Midbrain (tissue), 1 donor: ENCODE measurements around the gene ZFP36L2.

Experiments used
- DNase-seq: peaks from one replicate; lab custom pipeline; 2025; lab: John Stamatoyannopoulos, UW

ZFP36L2 gene, protein sequence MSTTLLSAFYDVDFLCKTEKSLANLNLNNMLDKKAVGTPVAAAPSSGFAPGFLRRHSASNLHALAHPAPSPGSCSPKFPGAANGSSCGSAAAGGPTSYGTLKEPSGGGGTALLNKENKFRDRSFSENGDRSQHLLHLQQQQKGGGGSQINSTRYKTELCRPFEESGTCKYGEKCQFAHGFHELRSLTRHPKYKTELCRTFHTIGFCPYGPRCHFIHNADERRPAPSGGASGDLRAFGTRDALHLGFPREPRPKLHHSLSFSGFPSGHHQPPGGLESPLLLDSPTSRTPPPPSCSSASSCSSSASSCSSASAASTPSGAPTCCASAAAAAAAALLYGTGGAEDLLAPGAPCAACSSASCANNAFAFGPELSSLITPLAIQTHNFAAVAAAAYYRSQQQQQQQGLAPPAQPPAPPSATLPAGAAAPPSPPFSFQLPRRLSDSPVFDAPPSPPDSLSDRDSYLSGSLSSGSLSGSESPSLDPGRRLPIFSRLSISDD

DNA sequence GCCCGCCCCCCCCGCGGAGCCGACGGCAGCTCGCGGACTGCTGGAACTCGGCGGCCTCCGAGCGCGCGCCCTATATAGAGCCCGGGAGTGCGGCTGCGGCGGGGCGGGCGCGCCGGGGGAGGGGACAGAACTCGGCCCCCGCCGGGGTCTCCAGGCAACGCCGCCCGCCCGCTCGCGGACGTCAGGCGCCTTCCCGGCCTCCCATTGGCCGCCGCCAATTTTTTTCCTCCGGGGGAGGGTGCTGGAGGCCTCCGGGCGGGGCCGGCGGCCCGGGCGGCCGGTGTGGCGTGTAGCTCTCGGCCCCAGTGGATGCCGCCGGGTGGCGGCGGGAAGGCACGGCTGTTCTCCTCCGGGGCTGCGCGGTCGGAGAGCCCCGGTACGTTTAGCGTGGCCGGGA is at the start of gene ZFP36L2:
Gene ZFP36L2, minus strand, starts transcription at position 49 of the 397 bp plus-strand sequence. CDS start 291 bp downstream, outside the sequence.
- DNase-seq: peak; percentile 98

GRCh38 chr2:43274721-43275120 is 48.3 kb upstream of the ZFP36L2 start:
- DNase-seq: no peak

DNA sequence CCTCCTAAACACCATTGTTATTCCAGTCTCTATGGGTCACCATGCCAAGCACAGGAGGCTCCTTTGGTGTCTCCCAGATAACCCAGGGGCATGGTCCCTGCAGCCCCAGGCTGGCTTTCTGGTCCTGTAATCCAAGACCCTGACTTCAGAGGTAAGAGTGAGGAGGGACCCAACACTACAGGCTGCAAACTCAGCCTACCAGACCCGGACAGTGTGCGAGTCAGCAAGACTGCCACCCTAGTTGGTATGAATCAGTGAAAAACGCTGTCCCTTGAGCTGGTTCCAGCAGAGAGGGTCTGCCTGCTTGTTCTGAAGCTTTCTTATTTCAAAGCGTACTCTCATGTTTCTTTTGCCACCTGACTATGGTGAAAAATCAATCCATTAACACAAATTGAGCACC is 47.6 kb upstream of the ZFP36L2 start:
- DNase-seq: no peak

GRCh38 chr2:43273529-43273928 is 47.1 kb upstream of the ZFP36L2 start:
- DNase-seq: no peak

DNA sequence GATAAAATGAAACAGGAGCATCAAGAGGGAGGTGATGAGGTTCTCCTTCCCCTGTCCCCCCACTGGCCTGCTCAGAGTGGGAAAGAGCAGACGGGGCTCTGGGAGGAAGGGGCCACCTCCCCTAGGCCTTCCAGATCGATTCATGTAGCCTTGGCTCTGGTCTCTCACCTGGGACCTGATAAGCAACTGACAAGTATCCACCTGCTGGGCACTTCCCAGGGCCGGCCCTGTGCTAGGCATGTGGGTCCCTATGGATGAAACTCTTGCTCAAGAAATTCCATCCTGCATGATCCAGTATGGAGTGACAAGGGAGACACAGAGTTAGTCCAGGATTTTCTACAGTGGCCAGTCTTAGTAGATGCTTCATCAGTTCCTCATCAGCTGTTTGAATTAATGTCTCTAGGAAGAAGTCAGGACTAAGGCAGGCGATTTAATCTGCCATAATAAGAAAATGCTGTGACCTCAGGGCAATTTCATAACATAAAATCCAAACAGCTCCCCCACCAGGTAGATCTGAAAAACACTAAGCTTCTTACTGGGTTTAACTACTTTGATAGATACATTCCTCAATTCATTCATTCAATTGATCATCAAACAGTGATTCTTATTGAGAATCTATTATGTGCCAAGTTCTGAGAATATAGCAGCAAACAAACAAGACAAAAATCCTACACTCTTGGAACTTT is 44.7 kb upstream of the ZFP36L2 start:
- no peak for DNase-seq

DNA sequence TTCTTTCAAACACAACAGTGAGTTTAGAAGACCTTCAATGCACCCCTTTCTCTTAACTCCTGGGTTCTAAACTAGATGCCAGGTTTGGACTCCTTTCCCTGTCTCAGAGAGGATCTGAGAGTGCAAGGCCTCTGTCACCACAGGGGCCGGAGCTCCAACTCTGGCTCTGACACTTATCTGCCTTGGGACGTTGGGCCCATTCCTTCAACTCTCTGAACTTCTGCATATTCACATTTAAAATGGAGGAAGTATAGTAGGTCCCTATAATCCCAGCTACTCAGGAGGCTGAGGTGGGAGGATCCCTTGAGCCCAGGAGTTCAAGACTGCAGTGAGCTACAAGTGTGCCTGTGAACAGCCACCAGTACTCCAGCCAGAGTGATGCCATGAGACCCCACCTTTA is 44.1 kb upstream of the ZFP36L2 start:
- DNase-seq: no peak

DNA sequence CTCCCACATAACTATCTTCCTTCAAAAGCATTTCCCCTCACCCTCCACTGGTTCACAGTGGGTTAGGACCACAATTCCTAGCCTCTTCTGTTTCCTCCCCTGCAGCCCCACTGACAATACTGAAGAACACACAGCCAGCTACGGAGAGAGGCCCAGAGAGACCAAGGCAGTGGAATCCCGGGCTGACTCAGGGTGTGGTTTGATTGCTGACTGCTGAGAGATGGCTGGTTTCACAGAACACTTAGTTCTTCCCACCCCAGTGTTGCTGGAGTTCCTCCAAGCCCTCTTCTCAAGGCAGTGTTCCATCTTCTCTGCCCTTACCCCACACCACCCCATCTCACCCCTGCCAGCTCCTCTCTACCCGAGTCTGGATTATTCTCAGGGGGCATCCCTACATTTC is 43.3 kb upstream of the ZFP36L2 start:
- no peak for DNase-seq

DNA sequence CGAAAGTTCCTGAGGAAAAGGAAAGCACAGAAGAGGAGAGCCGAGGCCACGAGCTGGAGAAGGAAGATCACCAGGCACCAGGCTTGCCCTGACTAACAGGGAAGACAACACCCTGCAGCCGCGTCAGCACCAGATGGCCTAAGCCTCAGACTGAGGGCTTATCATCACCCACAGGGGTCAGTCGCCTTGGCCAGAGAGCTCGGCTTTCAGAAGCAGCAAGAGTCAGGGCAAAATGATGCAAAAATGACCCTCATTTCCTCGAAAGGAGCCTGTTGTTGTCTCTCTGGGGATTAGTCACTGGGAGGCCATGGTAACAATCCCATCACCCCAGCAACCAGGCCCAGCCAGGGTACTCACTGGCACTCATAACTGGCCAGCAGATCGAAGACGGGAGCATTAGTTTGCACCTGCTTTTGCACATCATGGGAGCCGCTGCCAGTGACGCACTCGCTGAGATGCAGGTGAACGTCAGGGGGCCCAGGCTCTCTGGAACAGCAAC is 42.7 kb upstream of the ZFP36L2 start:
- DNase-seq: no peak

- DNase-seq: no peak
These were observed 41.9 kb upstream of the ZFP36L2 start for GRCh38 chr2:43268066-43268953.

- DNase-seq: no peak
These were observed 41.0 kb upstream of the ZFP36L2 start for GRCh38 chr2:43267381-43267780.

DNA sequence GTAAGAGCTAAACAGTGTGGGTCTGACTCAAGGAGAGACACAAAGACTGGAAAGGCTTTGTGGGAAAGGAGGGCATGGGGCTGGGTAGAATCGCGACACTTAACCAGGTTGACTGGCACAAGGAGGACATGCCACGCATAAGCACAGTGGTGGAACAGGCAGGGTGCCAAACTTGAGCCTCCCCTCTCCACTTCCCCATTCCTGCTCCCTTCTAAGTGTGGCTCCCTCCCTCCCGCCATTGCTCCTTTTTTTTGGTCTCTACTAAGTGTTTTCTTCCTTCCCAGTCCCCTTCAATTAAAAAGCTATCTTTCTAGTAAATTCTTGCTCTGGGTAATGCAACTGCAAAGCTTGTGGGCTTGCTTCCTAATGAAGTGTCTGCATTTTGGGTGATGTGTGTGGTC is 40.3 kb upstream of the ZFP36L2 start:
- no peak for DNase-seq

- no peak for DNase-seq
These were observed 39.0 kb upstream of the ZFP36L2 start for GRCh38 chr2:43265421-43265820.

DNA sequence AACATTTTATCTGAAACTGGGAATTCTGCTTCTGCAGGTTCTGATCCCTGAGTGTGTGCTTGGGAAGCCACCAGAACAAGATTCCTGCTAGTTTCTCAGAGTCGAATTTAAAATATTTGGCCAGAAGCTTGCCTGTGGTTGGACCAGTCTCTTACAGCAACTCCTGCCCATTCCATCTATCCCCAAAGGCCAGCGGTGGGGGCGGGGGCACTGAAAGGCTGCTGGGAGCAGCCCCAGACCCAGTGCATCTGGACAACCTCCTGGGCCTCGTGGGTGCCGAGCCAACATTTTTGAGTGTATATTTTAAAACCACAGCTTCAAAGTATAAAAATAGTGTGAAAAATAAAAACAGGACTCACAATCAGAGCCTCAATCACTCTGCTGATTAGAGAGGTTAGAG is 38.6 kb upstream of the ZFP36L2 start:
- no peak for DNase-seq

DNA sequence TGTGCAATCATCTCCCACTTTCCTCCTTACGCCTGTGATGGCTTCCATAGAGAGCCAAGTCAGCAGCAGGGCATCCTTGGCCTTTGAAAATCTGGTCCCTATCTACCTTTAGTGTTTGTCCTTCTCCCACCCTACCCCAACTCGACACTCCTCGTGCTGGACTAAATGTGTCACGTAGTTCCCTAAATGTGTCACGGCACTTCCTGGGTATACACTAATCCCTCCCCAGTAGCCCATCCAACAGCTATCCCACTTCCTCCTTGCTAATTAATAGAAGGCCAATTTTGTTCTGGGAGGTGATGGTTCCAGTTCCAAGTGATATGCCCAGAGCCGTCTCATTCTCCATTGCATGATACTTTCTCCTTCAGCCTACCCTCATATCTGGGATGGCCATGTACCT is 36.5 kb upstream of the ZFP36L2 start:
- DNase-seq: no peak

DNA sequence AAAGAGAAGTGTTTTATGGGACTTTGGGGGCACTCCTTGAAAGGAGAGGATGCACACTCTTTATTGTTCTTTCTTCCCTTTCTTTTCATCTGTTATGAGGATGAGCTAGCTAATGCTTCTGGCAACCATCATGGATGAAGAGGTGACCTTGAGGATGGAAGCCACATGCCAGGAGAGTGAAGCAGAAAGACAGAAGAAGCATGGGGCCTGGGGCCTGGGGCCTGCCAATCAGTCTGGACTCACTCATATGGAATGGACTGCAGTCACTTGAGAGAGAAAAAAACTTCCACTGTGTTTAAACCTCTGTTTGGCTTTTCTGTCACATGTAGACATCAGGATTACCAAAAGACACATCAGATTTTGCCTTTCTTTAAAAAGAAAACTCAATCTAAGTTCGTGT is 35.8 kb upstream of the ZFP36L2 start:
- no peak for DNase-seq

DNA sequence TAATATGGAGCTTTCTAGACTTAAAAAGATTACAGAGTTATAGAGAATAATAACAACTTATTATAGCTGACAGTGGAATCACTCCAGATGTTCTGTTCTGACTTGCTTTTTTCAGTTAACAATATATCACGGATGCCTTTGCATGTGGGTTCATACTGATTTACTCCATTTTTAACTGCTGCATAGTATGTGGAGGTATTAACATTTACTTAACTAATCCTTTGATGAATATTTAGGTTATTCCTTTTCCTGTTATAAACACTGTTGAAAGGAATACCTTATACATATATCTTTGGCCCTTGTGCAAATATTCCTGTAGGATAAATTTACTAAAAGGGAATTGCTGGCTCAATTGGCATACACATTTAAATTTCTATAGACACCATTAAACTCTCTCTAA is 33.1 kb upstream of the ZFP36L2 start:
- DNase-seq: no peak

DNA sequence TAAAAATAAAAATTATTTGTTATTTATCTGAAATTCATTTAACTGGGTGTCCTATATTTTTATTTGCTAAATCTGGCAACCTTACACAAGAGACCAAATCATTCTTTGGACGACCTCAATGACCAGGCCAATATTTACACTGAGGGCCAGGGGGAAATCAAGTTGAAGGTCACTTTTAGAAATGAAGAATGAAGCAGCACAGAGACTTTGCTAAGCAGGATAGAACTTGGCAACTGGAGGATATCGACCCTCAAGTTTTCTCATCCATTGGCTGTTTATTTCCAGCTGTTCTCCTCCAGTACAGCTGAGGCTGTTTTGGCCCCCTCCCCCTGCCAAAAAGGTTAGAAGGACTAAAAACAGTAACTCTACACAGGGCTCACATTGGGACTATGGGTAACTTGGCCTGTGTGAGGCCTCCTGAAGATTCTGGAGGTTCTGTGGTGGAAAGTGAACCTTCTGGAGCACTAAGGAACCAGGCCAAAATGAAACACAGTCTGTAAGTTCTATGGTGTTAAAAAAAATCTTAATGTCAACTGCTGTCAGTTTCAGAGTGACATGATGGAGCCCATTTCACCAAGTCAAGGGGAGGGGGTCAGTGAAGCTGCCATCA is 32.2 kb upstream of the ZFP36L2 start:
- no peak for DNase-seq

- DNase-seq: no peak
These were observed 29.0 kb upstream of the ZFP36L2 start for GRCh38 chr2:43255296-43255910.

DNA sequence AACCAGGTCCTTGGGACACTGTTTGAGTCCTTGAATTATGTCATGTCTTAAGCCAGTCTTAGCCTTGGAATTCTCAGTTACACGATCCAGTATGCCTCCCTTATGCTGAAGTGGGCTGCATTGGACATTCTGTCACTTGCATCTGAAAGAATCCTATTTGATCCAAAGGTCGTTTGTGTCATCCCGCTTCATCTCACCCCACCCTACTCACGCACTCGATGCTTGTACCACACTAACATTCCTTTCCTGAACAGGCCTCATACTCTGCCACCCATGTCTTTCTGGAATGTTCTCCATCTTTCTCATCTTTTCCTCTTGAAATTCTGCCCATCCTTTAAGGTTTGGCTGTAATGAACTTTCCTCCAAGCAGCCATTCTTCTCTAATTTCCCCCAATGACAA is 27.9 kb upstream of the ZFP36L2 start:
- no peak for DNase-seq

DNA sequence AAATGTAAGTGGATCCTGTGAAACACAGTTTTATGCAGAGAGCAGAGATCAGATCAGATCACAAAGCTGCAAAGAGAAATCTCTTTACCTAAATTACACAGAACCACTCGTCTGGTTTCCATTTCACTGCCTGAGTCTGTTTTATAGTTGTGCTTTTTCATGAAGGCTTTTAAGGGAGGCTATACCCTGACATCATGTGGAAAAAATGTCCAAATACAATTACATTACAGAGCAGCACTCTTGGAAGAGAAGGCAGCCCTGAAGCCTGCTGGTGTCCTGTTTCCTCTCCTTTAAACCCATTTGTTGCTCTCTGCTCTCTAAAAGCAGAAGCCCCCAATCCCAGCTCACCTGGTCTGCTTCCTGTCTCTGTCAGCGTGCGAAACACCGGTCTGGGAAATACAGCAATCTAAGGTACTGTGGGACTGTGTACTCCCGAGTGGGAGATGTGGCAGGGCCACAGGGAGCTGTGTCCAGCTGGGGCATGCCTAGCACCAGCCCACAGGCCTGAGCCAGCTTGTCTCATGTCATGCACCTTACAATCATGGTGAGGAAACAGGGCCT is 24.8 kb upstream of the ZFP36L2 start:
- no peak for DNase-seq

- DNase-seq: no peak
These were observed 23.6 kb upstream of the ZFP36L2 start for GRCh38 chr2:43250015-43250414.
